CD4-positive, alpha-beta T cell treated with Interleukin-17A for 1 hour (primary cell): Measurements from ENCODE around the gene KLHL28.
A peak's percentile ranks its signal among the peaks of the same experiment; 100 is the strongest.

Experiments
- DNase-seq: peaks from one replicate; pipeline ENCODE4 v3.0.0-alpha.2; 2020

The KLHL28 gene

GRCh38 chr14:44961554-44962333, at the start of gene KLHL28, which contains the start of gene TOGARAM1:
TSS of gene KLHL28 (minus strand) at chr14:44961947. CDS start at chr14:44945928, 16,019 bp downstream.
TSS of gene TOGARAM1 (plus strand) at chr14:44962190. CDS start at chr14:44962422, 232 bp downstream.
- DNase-seq: peak; percentile 99

GRCh38 chr14:45003924-45004323, 42.2 kb upstream of the KLHL28 start:
- DNase-seq: no peak

- DNase-seq: no peak
Observed at GRCh38 chr14:44995770-44996294, 34.1 kb upstream of the KLHL28 start.

GRCh38 chr14:44995196-44995595, 33.4 kb upstream of the KLHL28 start:
- DNase-seq: no peak

GRCh38 chr14:44990533-44990932, 28.8 kb upstream of the KLHL28 start:
- no peak for DNase-seq

- DNase-seq: no peak
Observed at GRCh38 chr14:44989497-44990440, 28.0 kb upstream of the KLHL28 start.

GRCh38 chr14:44988694-44989093, 26.9 kb upstream of the KLHL28 start:
- DNase-seq: no peak

- no peak for DNase-seq
Observed at GRCh38 chr14:44982594-44982993, 20.8 kb upstream of the KLHL28 start.

- DNase-seq: no peak
Observed at GRCh38 chr14:44981198-44981597, 19.5 kb upstream of the KLHL28 start.

GRCh38 chr14:44979740-44980356, 18.1 kb upstream of the KLHL28 start:
- no peak for DNase-seq

- DNase-seq: no peak
Observed at GRCh38 chr14:44979273-44979672, 17.5 kb upstream of the KLHL28 start.

- no peak for DNase-seq
Observed at GRCh38 chr14:44971459-44971858, 9.7 kb upstream of the KLHL28 start.

GRCh38 chr14:44970907-44971306, 9.2 kb upstream of the KLHL28 start:
- no peak for DNase-seq

GRCh38 chr14:44968714-44969113, 7.0 kb upstream of the KLHL28 start:
- DNase-seq: no peak

- no peak for DNase-seq
Observed at GRCh38 chr14:44966601-44967336, 5.0 kb upstream of the KLHL28 start.

- no peak for DNase-seq
Observed at GRCh38 chr14:44963775-44964380, 2.1 kb upstream of the KLHL28 start.

GRCh38 chr14:44963044-44963528, 1.3 kb upstream of the KLHL28 start:
- DNase-seq: peak; percentile 26

GRCh38 chr14:44962334-44963043, 742 bp upstream of the KLHL28 start:
- no peak for DNase-seq

GRCh38 chr14:44961151-44961553, 595 bp downstream of the KLHL28 start:
- peak; percentile 67 for DNase-seq

- DNase-seq: no peak
Observed at GRCh38 chr14:44960646-44961045, 1.1 kb downstream of the KLHL28 start.

GRCh38 chr14:44960146-44960545, 1.6 kb downstream of the KLHL28 start:
- DNase-seq: no peak
